ENCODE measurements around the gene CNRIP1.

CNRIP1 gene

DNA sequence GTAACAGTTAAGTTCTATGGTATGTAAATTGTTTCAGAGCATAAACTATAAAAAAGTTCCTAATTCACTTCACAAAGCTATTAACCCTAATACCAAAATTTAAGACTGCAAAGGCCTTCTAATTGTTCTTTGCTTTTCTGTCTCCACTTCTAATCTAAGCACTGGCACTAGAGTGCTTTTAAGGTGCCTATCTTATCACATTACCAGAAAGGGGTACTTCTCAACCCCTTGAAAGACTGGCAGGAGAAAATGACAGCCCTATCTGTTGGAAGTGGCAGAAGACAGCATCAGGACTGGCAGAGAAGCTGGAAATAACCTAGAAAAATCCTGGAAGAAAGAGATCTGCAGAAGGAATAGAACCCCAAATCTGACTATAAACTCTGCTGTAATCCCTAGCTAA, 10.3 kb downstream of the CNRIP1 start:
- TF ChIP-seq, protein P1, sequence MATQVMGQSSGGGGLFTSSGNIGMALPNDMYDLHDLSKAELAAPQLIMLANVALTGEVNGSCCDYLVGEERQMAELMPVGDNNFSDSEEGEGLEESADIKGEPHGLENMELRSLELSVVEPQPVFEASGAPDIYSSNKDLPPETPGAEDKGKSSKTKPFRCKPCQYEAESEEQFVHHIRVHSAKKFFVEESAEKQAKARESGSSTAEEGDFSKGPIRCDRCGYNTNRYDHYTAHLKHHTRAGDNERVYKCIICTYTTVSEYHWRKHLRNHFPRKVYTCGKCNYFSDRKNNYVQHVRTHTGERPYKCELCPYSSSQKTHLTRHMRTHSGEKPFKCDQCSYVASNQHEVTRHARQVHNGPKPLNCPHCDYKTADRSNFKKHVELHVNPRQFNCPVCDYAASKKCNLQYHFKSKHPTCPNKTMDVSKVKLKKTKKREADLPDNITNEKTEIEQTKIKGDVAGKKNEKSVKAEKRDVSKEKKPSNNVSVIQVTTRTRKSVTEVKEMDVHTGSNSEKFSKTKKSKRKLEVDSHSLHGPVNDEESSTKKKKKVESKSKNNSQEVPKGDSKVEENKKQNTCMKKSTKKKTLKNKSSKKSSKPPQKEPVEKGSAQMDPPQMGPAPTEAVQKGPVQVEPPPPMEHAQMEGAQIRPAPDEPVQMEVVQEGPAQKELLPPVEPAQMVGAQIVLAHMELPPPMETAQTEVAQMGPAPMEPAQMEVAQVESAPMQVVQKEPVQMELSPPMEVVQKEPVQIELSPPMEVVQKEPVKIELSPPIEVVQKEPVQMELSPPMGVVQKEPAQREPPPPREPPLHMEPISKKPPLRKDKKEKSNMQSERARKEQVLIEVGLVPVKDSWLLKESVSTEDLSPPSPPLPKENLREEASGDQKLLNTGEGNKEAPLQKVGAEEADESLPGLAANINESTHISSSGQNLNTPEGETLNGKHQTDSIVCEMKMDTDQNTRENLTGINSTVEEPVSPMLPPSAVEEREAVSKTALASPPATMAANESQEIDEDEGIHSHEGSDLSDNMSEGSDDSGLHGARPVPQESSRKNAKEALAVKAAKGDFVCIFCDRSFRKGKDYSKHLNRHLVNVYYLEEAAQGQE (IDR thresholded peaks at IDR 0.05; ENCODE audit: low read depth) = no peak
- TF ChIP-seq RAD21 (IDR thresholded peaks at IDR 0.05; ENCODE audit: low read depth) (no peak), TAF1 (IDR thresholded peaks at IDR 0.05; ENCODE audit: low read depth) (no peak), EGR1 (IDR thresholded peaks at IDR 0.05) (no peak), TEAD4 (IDR thresholded peaks at IDR 0.05) (no peak), MAX (IDR thresholded peaks at IDR 0.05) (no peak), FOXM1 (IDR thresholded peaks at IDR 0.05; ENCODE audit: borderline replicate concordance, low read depth) (no peak), TCF12 (IDR thresholded peaks at IDR 0.05; ENCODE audit: low read depth) (no peak), EP300 (IDR thresholded peaks at IDR 0.05; ENCODE audit: borderline replicate concordance) (no peak), CREB1 (IDR thresholded peaks at IDR 0.05; ENCODE audit: low read depth) (no peak), NFIC (IDR thresholded peaks at IDR 0.05) (no peak), USF1 (IDR thresholded peaks at IDR 0.05) (no peak), YY1 (IDR thresholded peaks at IDR 0.05; ENCODE audit: low read depth) (no peak), ZBTB7A (IDR thresholded peaks at IDR 0.05; ENCODE audit: low read depth) (no peak), CEBPB (IDR thresholded peaks at IDR 0.05) (no peak)

- no peak for TF ChIP-seq TCF12 (IDR thresholded peaks at IDR 0.05; ENCODE audit: low read depth)
- no peak for TF ChIP-seq RAD21 (IDR thresholded peaks at IDR 0.05; ENCODE audit: low read depth)
- no peak for TF ChIP-seq FOXM1 (IDR thresholded peaks at IDR 0.05; ENCODE audit: borderline replicate concordance, low read depth)
- TF ChIP-seq ZBTB7A (IDR thresholded peaks at IDR 0.05; ENCODE audit: low read depth) = no peak
- TF ChIP-seq USF1 (IDR thresholded peaks at IDR 0.05) = no peak
- no peak for TF ChIP-seq EGR1 (IDR thresholded peaks at IDR 0.05)
- no peak for TF ChIP-seq YY1 (IDR thresholded peaks at IDR 0.05; ENCODE audit: low read depth)
- TF ChIP-seq TAF1 (IDR thresholded peaks at IDR 0.05; ENCODE audit: low read depth) = no peak
- TF ChIP-seq CREB1 (IDR thresholded peaks at IDR 0.05; ENCODE audit: low read depth) = no peak
- TF ChIP-seq NFIC (IDR thresholded peaks at IDR 0.05) = no peak
- TF ChIP-seq TEAD4 (IDR thresholded peaks at IDR 0.05) = no peak
- TF ChIP-seq MAX (IDR thresholded peaks at IDR 0.05) = no peak
- TF ChIP-seq, protein P1 (IDR thresholded peaks at IDR 0.05; ENCODE audit: low read depth) = no peak
- TF ChIP-seq EP300 (IDR thresholded peaks at IDR 0.05; ENCODE audit: borderline replicate concordance) = no peak
- no peak for TF ChIP-seq CEBPB (IDR thresholded peaks at IDR 0.05)
These were observed 16.5 kb downstream of the CNRIP1 start for GRCh38 chr2:68303033-68303901.

DNA sequence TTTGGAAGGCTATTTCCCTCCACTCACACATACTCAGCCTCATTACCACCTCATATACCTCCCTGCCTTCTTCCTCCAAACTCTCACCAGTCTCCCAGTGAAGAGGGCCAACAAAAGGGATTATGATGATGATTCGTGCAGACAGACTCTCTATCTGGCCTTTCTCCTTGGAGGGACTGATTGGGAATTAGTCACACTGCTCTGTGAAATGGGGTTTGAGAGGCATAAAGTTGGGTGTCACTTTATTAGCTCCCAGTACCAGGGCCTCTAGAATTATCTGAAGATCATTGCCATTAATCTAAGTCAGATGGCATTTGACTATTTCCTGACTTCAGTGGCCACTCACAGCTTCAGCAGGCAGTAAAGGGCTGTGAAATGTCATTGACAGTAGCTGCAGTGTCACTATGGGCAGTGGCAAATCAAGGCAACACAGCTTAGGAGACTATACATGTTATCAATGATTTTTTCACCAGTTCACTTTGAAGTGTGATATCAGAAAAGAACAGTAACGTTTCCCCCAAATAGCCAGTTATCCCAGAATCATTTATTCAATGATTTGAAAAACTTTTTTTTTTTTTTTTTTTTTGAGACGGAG, 17.4 kb downstream of the CNRIP1 start:
- TF ChIP-seq TAF1 (IDR thresholded peaks at IDR 0.05; ENCODE audit: low read depth) (no peak), CEBPB (IDR thresholded peaks at IDR 0.05) (no peak), NFIC (IDR thresholded peaks at IDR 0.05) (no peak), TCF12 (IDR thresholded peaks at IDR 0.05; ENCODE audit: low read depth) (no peak), EGR1 (IDR thresholded peaks at IDR 0.05) (no peak), ZBTB7A (IDR thresholded peaks at IDR 0.05; ENCODE audit: low read depth) (no peak)

GRCh38 chr2:68295516-68295915, 24.2 kb downstream of the CNRIP1 start:
- no peak for TF ChIP-seq CEBPB (IDR thresholded peaks at IDR 0.05)

GRCh38 chr2:68294913-68295312, 24.8 kb downstream of the CNRIP1 start:
- no peak for TF ChIP-seq CREB1 (IDR thresholded peaks at IDR 0.05; ENCODE audit: low read depth)
- no peak for TF ChIP-seq TCF12 (IDR thresholded peaks at IDR 0.05; ENCODE audit: low read depth)
- no peak for TF ChIP-seq NFIC (IDR thresholded peaks at IDR 0.05)
- TF ChIP-seq RAD21 (IDR thresholded peaks at IDR 0.05; ENCODE audit: low read depth) = no peak
- TF ChIP-seq, protein P1 (IDR thresholded peaks at IDR 0.05; ENCODE audit: low read depth) = no peak
- TF ChIP-seq FOXM1 (IDR thresholded peaks at IDR 0.05; ENCODE audit: borderline replicate concordance, low read depth) = no peak
- TF ChIP-seq TAF1 (IDR thresholded peaks at IDR 0.05; ENCODE audit: low read depth) = no peak
- no peak for TF ChIP-seq EGR1 (IDR thresholded peaks at IDR 0.05)
- no peak for TF ChIP-seq EP300 (IDR thresholded peaks at IDR 0.05; ENCODE audit: borderline replicate concordance)
- TF ChIP-seq USF1 (IDR thresholded peaks at IDR 0.05) = no peak
- TF ChIP-seq CEBPB (IDR thresholded peaks at IDR 0.05) = no peak
- no peak for TF ChIP-seq ZBTB7A (IDR thresholded peaks at IDR 0.05; ENCODE audit: low read depth)
- TF ChIP-seq YY1 (IDR thresholded peaks at IDR 0.05; ENCODE audit: low read depth) = no peak
- TF ChIP-seq TEAD4 (IDR thresholded peaks at IDR 0.05) = no peak
- no peak for TF ChIP-seq MAX (IDR thresholded peaks at IDR 0.05)
